OCI-M2 (cell line): ENCODE data around the gene AVPR2.

Experiments used
- DNase-seq: peaks from one replicate; lab custom pipeline; 2025; ENCODE audit not compliant: unreplicated experiment; lab: John Stamatoyannopoulos, UW

AVPR2 gene

GRCh38 chrX:153910446-153910845 lies 6.0 kb downstream of the AVPR2 start:
- DNase-seq: no peak

- DNase-seq: no peak
Observed at GRCh38 chrX:153911798-153912197, 7.3 kb downstream of the AVPR2 start.

GRCh38 chrX:153913211-153913610 lies 8.7 kb downstream of the AVPR2 start:
- DNase-seq: no peak

- DNase-seq: no peak
Observed at GRCh38 chrX:153913701-153914100, 9.2 kb downstream of the AVPR2 start.

- no peak for DNase-seq
Observed at GRCh38 chrX:153917869-153918268, 13.4 kb downstream of the AVPR2 start.

GRCh38 chrX:153919281-153919680 lies 14.8 kb downstream of the AVPR2 start:
- DNase-seq: no peak

GRCh38 chrX:153920546-153920945 lies 16.1 kb downstream of the AVPR2 start:
- DNase-seq: no peak

GRCh38 chrX:153921070-153921469 lies 16.6 kb downstream of the AVPR2 start:
- DNase-seq: no peak

GRCh38 chrX:153921511-153922446 lies 17.3 kb downstream of the AVPR2 start:
- no peak for DNase-seq

- DNase-seq: no peak
Observed at GRCh38 chrX:153922932-153923857, 18.7 kb downstream of the AVPR2 start.

GRCh38 chrX:153924149-153924861 lies 19.8 kb downstream of the AVPR2 start:
- no peak for DNase-seq

GRCh38 chrX:153925387-153925738 lies 20.9 kb downstream of the AVPR2 start:
- DNase-seq: no peak

- no peak for DNase-seq
Observed at GRCh38 chrX:153925739-153926551, 21.5 kb downstream of the AVPR2 start, which contains the start of gene ARHGAP4. ARHGAP4 (minus strand) TSS chrX:153926264; CDS start chrX:153926202, 62 bp downstream.

GRCh38 chrX:153926552-153926857 lies 22.0 kb downstream of the AVPR2 start:
- DNase-seq: no peak

GRCh38 chrX:153926858-153927671 lies 22.6 kb downstream of the AVPR2 start:
- no peak for DNase-seq

GRCh38 chrX:153927672-153927921 lies 23.1 kb downstream of the AVPR2 start:
- DNase-seq: no peak

- peak; percentile 48 for DNase-seq
Observed at GRCh38 chrX:153927922-153928760, 23.7 kb downstream of the AVPR2 start.

GRCh38 chrX:153928846-153929245 lies 24.4 kb downstream of the AVPR2 start:
- DNase-seq: no peak

GRCh38 chrX:153929576-153929975 lies 25.1 kb downstream of the AVPR2 start:
- no peak for DNase-seq
